Mesenteric fat pad (tissue), 1 donor: ENCODE measurements around the gene CCNL2. TPM values are rescaled to one million over a fixed set of nuclear protein-coding genes. Genes with fewer than 3 reads are reported as not detected.

Experiments used
- DNase-seq: peaks from one replicate; pipeline ENCODE4 v3.0.0-alpha.2; 2020; ENCODE audit warnings: low spot score
- total RNA-seq: library from RNA; stranded (reverse); fragmentation: NEBNext Ultra II Directional; extraction: Animal tissue kit (Norgen Biotek cat#: 25700); gene quantifications from one replicate; pipeline ENCODE4 v1.2.1, GENCODE V29; 2021
- donor health status: DM: yes; HTN: yes; CAD: no.

The CCNL2 gene
- total RNA-seq, 1 donor from 2014 or later = 162 TPM

- DNase-seq = no peak
These were observed 40.5 kb downstream of the CCNL2 start, which contains the start of gene MXRA8 for GRCh38 chr1:1358433-1359271. Gene MXRA8, minus strand, starts transcription at chr1:1358555. Its CDS starts 51 bp downstream, at chr1:1358504.

GRCh38 chr1:1357871-1358432 lies 41.2 kb downstream of the CCNL2 start:
- no peak for DNase-seq

- DNase-seq = no peak
These were observed 42.2 kb downstream of the CCNL2 start for GRCh38 chr1:1356796-1357401.

GRCh38 chr1:1356166-1356795 lies 42.9 kb downstream of the CCNL2 start:
- DNase-seq = no peak

GRCh38 chr1:1355416-1355815 lies 43.7 kb downstream of the CCNL2 start:
- no peak for DNase-seq

- DNase-seq = no peak
These were observed 44.6 kb downstream of the CCNL2 start for GRCh38 chr1:1354271-1355247.

- no peak for DNase-seq
These were observed 45.6 kb downstream of the CCNL2 start for GRCh38 chr1:1353389-1354151.

- no peak for DNase-seq
These were observed 46.2 kb downstream of the CCNL2 start for GRCh38 chr1:1352786-1353388.

GRCh38 chr1:1351511-1352427 lies 47.4 kb downstream of the CCNL2 start:
- no peak for DNase-seq

- DNase-seq = no peak
These were observed 49.7 kb downstream of the CCNL2 start, which contains the start of gene DVL1 for GRCh38 chr1:1349256-1350012. Gene DVL1, minus strand, starts transcription at chr1:1349418. Its CDS starts 353 bp downstream, at chr1:1349065.

GRCh38 chr1:1348420-1349255 lies 50.5 kb downstream of the CCNL2 start:
- DNase-seq = no peak

GRCh38 chr1:1347663-1348419 lies 51.3 kb downstream of the CCNL2 start:
- DNase-seq = no peak

- no peak for DNase-seq
These were observed 52.0 kb downstream of the CCNL2 start for GRCh38 chr1:1347026-1347595.

- no peak for DNase-seq
These were observed 52.6 kb downstream of the CCNL2 start for GRCh38 chr1:1346501-1346890.

GRCh38 chr1:1345860-1346500 lies 53.2 kb downstream of the CCNL2 start:
- no peak for DNase-seq
